ENCODE data around the gene CARS1.

Gene CARS1

GRCh38 chr11:3026803-3027202 lies 30.4 kb downstream of the CARS1 start:
- in situ Hi-C loops (cut with MboI; ENCODE audit: low pct_unique_long_range_greater_than_20kb, low sequenced_read_pairs, unreplicated experiment): no loop called here
- no peak for DNase-seq (ENCODE audit: low spot score)
- no peak for TF ChIP-seq CTCF (IDR thresholded peaks at IDR 0.05; ENCODE audit: extremely low read depth, insufficient read depth, missing control alignments)

DNA sequence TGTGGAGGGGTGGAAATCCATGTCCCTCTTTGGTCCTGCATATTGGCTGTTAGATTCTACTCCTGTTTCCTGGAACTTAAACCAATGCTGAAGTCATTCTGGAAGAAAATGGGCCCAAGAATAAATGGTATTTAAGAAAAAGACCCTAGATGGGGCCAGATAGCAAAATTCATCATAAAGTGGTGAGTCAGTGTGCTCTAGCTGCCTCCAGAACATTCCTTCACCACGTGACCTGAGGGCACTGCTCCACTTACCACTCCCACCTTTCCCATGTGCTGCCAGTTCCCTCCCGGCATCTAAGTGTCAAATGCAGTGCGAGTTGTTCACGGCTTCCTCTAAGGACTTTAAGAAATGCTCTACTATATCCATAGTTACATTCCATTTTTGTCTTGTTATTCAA lies 34.2 kb downstream of the CARS1 start:
- in situ Hi-C loops (cut with MboI; ENCODE audit: low pct_unique_long_range_greater_than_20kb, low sequenced_read_pairs, unreplicated experiment): no loop called here
- no peak for DNase-seq (ENCODE audit: low spot score)
- no peak for TF ChIP-seq CTCF (IDR thresholded peaks at IDR 0.05; ENCODE audit: extremely low read depth, insufficient read depth, missing control alignments)

GRCh38 chr11:3022300-3022967 lies 34.8 kb downstream of the CARS1 start:
- TF ChIP-seq CTCF (IDR thresholded peaks at IDR 0.05; ENCODE audit: extremely low read depth, insufficient read depth, missing control alignments): no peak
- in situ Hi-C loops (cut with MboI; ENCODE audit: low pct_unique_long_range_greater_than_20kb, low sequenced_read_pairs, unreplicated experiment): no loop called here
- DNase-seq (ENCODE audit: low spot score): peak; percentile 48

- peak; percentile 63 for TF ChIP-seq CTCF (IDR thresholded peaks at IDR 0.05; ENCODE audit: extremely low read depth, insufficient read depth, missing control alignments)
- in situ Hi-C loops (cut with MboI; ENCODE audit: low pct_unique_long_range_greater_than_20kb, low sequenced_read_pairs, unreplicated experiment): no loop called here
- DNase-seq (ENCODE audit: low spot score): peak; percentile 64
Observed at GRCh38 chr11:3021125-3021524, 36.1 kb downstream of the CARS1 start.

- TF ChIP-seq CTCF (IDR thresholded peaks at IDR 0.05; ENCODE audit: extremely low read depth, insufficient read depth, missing control alignments): no peak
- in situ Hi-C loops (cut with MboI; ENCODE audit: low pct_unique_long_range_greater_than_20kb, low sequenced_read_pairs, unreplicated experiment): no loop called here
- no peak for DNase-seq (ENCODE audit: low spot score)
Observed at GRCh38 chr11:3020011-3020410, 37.2 kb downstream of the CARS1 start.

DNA sequence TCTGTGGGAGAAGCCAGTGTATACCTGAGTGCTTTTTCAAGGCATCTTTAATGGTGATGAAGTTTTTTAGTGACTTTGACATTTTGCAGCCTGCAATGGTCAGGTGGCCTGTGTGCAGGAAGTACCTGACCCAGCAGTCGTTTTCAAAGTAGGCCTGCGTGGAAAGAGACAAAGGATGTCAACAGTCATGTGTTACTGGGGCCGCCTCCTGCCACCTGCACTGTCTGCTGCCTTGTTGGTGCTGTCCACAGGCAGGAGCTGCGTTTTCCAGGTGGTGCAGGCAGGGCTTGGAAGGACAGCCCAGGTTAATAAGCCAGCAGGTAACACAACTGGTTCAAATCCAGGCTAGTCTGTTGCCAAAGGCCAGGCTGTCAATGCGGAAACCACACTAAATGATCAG lies 38.6 kb downstream of the CARS1 start:
- TF ChIP-seq CTCF (IDR thresholded peaks at IDR 0.05; ENCODE audit: extremely low read depth, insufficient read depth, missing control alignments): no peak
- no peak for DNase-seq (ENCODE audit: low spot score)
- in situ Hi-C loops (cut with MboI; ENCODE audit: low pct_unique_long_range_greater_than_20kb, low sequenced_read_pairs, unreplicated experiment): no loop called here

Measured in GM13977 (cell line).